ENCODE measurements around the gene RFWD3.
"Not testable (repeated sequence)": the region's sequence is repeated elsewhere in the genome, so short reads cannot be mapped to it uniquely, and the experiment has no call there.

The RFWD3 gene, protein sequence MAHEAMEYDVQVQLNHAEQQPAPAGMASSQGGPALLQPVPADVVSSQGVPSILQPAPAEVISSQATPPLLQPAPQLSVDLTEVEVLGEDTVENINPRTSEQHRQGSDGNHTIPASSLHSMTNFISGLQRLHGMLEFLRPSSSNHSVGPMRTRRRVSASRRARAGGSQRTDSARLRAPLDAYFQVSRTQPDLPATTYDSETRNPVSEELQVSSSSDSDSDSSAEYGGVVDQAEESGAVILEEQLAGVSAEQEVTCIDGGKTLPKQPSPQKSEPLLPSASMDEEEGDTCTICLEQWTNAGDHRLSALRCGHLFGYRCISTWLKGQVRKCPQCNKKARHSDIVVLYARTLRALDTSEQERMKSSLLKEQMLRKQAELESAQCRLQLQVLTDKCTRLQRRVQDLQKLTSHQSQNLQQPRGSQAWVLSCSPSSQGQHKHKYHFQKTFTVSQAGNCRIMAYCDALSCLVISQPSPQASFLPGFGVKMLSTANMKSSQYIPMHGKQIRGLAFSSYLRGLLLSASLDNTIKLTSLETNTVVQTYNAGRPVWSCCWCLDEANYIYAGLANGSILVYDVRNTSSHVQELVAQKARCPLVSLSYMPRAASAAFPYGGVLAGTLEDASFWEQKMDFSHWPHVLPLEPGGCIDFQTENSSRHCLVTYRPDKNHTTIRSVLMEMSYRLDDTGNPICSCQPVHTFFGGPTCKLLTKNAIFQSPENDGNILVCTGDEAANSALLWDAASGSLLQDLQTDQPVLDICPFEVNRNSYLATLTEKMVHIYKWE

DNA sequence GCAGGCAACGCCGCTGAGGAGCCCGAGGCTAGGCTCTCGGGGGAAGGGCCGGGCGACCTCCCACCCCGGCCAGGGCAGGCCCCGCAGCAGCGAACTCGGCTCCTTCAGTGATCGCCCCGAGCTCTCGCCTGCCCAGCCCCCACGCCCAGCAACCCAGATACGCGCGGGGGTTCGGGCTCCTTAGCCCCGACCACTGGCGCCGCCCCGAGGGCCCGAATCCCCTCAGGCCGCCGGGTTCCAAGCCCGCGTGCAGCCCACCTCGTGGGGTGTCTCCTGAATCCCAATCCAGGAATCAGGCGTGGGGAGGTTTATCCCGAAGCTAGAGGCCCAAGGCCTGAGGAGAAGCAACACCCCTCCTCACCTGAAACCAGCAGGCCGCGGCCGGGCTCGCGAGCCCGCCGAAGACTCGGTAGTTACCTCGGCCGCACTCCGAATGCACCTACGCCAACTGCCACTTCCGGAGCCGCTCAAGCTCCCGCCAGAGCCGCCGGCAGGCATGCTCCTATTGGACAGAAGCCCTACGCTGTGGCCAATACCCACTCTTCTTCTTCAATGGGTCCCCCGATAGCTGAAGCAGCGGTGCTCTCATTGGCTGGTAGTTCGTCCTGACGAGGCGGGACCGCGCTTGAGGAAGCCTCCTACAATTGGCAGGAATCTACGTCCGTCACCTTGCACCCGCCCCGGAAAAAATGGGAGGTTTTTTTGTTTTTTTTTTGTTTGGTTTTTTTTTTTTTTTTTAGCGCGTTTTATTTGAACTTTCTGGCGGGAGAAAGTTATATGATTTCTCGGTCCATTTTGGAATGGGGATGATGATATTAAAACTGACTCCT is at the start of gene RFWD3:
RFWD3 (minus strand) TSS at position 453 of the 830 bp plus-strand sequence. CDS start 5,428 bp downstream, outside the sequence.
- peak; percentile 99 for DNase-seq (ENCODE audit: low read depth)

DNA sequence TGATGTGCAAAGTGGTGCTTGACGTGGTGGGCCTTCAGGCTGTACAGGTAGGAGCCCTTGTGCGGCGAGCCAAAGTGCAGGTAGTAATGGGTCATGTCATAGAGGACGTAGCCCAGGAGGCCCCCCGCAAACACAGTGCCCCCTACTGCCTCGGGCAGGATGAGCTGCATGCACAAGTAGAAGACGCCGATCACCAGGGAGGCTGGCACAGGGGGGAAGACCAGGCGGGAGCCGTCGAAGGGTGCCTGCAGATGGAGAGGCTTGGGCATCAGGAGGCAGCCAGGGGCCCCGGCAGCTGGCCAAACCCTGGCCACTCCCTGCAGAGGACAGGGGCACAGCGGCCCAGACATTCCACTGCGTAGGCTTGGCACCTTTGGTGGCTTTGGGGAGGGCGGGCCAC is 49.7 kb upstream of the RFWD3 start:
- DNase-seq (ENCODE audit: low read depth): no peak

DNA sequence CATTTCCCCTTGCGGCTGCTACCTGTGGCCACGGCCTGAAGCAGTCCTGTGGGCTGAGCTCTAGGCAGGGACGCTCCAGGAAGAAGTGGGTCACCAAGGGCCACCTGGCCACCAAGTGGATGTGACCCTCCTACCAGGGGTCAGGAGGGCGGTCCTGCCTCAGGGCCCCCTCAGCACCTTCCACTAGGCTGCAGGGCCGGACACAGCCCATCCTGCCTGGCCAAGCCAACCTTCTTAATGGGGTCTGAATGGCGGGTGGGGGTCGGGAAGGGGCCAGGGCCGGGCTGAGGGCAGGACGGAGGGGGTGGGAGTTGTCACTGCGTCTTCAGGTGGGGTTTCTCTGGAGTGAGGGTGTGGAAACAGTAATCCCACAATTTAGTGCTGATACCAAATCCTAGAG is 47.2 kb upstream of the RFWD3 start:
- no peak for DNase-seq (ENCODE audit: low read depth)

DNA sequence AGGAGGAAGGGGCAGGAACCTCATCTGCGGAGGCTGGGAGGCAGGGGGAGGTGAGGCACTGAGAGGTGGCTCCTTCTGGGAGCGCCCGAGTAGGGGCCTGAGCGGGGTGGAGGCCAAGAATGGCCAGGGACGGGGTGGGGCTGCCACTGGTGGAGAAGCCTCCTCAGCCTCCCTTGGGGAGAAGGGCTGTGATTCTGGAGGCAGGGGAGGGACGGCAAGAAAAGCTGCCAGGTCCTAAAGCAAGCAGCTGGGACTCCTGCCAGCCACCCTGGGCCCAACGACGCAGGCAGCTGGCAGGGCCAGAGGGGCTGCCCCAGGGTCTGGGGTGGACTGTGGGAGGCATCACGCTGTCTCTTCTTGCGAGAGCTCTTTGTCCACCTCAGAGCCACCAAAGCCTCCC is 46.6 kb upstream of the RFWD3 start:
- no peak for DNase-seq (ENCODE audit: low read depth)

DNA sequence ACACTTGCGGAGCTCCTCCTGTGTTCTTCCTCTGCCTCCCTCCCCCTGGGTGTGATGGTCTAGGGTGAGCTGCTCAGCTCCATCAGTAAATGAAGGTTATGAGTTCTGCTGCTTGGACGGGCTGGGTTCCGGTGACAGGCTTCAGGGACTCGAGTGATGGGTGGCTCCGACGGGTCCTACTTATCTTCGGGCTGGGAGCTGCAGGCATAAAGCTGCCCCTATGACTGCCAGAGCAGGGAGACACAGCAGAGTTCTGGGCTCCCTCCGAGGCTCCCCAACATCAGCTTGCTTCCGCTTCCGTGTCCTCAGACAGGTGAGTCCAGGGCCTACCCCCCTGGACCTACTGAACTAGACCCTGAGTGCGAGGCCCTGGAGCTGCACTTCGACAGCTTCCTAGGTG is 45.3 kb upstream of the RFWD3 start:
- no peak for DNase-seq (ENCODE audit: low read depth)

DNA sequence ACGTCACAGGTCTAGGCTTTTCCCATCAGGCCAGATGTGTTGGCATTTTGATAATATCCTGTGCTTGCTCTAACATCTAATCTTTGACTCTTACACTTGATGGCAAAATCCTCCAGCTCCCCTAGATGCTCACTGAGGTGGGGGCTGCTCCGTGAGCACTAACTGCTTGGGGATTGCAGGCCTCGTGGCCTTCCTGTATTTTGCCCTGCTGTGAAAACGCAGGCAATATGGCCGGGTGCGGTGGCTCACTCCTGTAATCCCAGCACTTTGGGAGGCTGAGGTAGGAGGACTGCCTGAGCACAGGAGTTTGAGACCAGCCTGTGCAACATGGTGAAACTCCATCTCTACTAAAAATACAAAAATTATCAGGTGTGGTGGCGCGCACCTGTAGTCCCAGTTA is 43.7 kb upstream of the RFWD3 start:
- DNase-seq (ENCODE audit: low read depth): no peak

DNA sequence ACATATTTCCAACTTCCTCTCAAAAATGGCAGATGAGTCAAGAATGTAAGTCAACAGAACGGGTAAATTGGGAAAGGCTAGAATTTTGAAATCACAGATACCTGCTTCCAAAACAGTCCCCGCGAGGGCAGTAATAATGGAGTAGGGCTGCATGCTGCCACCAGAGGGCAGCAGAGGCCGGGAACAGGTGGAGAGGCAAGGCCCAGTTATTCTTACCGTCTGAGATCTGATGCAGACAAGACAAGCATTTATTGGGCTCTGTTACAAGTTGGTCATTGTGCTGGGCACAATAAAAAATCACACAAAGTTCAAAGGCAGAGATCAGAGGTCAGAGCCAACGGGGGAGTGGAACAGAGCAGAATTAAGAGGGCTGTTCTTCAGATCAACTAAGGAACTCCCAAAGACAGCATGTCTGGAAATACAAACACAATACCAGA is 42.8 kb upstream of the RFWD3 start:
- peak; percentile 70 for DNase-seq (ENCODE audit: low read depth)

DNA sequence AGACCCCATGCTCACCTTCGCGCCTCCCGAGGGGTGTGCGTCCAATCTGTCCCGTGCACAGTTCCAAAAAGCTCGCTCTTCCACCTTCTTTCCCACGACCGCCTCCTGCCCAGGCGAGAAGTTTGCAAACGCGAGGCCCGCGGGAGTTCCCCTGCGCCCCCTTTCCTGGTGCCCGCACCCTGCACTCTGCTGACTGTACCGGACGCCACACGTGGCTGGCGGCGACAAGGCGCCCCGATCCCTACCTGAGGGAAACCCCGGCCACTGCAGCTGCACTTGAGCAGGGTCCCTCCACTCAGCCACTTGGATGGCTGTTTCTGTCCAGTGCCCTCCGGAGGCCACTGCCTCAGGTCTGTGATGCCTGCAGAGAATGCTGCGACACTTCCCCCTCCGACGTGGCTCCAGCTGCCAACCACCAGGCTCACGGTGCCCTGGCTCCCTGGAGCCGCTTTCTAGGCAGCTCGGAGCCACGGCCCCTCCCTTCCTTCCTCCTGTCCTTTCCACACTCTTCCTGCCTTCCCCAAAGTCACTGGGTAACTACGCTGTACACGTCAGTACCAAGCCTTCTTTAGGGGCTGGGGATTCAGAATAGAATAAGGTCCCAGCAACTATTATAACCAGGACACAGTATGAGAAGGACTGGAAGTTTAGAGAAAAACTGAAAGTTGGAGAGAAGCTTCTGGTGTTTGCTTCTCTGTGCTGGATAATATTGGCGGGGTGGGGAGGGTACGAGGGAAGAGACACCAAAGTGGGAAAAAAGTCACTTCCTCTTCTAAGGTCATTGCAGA is 34.0 kb upstream of the RFWD3 start, which contains the start of gene MLKL:
MLKL (minus strand) TSS at position 425 of the 788 bp plus-strand sequence. CDS start 5,105 bp downstream, outside the sequence.
- peak; percentile 71 for DNase-seq (ENCODE audit: low read depth)

DNA sequence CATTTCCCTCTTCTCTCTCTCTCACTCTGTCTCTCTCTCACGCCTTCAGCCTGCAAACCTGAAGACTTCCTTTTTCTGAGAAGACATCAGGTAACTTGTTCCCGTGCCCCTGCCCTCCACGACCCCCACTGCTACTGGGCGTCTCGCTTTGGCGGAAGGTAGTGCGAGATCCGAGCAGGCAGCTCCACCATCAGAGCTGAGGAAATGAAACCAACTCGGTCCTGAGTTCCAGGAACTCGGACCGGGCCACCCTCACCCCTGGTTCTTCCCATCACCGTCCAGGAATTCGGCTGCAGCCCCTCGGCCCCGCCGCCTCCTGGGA is 33.4 kb upstream of the RFWD3 start:
- no peak for DNase-seq (ENCODE audit: low read depth)

DNA sequence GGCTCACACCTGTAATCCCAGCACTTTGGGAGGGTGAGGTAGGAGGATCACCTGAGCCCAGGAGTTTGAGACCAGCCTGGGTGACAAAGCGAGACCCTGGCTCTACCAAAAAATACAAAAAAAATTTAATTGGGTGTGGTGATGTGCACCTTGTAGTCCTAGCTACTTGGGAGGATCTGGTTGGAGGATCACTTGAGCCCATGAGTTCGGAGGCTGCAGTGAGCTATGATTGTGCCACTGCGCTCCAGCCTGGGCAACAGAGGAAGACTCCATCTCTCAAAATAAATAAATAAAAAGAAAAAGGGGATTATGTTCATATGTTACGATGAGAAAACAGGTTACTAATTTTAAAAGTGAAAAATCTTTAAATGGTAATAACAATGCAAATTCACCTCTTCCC is 33.0 kb upstream of the RFWD3 start:
- no peak for DNase-seq (ENCODE audit: low read depth)

DNA sequence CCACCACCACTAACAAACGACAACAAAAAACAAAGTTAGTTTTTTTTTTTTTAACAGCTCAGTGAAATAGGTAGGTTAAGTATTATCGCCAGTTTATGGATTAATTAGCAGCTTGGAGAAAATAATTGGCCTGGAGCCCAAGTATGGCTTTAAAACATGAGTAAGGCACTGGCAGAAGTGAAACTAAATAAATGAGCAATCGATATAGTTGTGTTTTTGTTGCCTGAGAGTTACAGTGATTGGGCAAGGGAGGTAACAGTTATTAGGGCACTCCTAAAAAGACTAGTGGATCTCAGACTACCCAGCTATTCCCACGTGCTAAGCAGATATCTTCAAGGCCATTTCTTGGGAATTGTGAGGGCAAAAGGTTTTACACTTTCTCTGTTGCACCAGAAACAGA is 31.5 kb upstream of the RFWD3 start:
- no peak for DNase-seq (ENCODE audit: low read depth)

DNA sequence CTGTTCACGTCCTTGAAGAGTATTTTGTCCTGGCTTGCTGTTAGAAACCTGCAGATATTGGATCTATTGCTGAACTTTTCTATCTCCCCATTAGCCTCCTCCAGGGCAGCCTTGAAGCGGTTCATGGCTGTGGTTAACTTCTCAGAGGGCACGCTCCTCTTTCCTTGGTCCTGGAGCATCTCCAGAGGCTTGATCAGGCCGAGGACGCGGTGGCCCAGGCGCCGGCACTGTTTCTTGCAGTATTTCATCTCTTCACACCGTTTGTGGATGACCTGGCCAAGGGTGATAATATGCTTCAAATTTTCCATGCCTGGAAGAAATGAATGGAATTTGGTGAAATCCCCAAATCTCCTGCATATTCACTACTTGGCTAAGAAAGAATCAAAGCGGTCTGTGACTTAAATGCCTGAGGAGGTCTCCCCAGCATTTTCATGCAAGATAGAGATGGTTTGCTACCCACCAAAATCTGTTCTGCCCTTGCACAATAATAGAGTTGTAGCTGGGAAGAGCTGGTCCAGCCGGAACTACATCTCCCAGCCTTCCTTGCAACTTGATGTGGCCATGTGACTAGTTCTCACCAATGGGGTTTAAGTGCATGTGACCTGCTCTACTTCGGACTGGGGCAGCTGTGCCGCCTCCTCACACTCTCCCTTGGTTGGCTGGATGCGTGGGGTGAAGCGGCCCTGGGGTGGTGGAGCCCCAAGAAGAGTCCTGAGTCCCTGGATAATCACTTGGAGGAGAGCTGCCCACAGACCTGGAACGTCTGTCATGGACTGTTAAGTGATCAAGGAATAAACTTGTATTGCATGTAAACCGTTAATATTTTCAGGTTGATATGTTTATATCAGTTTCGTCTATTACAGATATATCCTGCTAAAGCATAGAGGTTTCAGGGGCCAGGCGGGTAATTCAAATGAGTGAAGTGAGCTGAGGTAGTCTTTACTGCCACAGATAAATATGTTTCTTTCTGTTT is 29.1 kb upstream of the RFWD3 start:
- peak; percentile 68 for DNase-seq (ENCODE audit: low read depth)

DNA sequence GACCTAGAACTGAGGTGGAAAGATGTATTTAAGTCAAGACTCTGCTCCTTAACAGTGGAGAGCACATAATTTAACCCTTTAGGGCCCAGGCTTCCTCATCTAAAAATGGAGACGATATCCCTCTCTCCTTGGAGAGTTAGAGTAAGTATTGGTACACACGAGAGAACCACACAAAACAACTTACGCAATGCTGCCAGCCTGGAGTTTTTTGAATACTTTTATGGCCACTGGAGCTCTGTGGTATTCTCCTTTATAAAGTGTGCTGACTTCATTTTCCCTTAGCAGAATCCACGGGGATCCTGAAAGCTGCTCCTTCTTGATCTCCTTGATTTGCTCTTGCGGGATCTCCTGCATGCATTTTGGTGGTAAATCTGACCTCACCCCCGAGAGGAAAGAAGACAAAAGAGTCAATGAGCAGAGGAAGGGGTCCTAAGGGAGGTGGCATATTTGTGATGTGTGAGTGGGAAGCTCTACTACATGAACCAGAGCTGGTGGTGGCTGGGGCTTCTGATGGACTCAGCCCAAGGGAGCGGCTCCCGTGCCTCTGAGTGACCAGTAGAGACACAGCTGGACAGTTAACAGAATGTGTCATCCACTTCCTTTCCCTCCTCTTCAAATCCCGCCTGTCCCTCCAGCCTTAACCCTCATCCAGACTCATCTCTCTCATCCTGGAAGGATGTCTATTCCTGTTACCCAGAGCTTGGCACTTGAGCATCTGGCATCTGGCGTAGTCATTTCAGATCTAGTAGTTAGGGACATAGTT is 24.6 kb upstream of the RFWD3 start:
- DNase-seq (ENCODE audit: low read depth): no peak

DNA sequence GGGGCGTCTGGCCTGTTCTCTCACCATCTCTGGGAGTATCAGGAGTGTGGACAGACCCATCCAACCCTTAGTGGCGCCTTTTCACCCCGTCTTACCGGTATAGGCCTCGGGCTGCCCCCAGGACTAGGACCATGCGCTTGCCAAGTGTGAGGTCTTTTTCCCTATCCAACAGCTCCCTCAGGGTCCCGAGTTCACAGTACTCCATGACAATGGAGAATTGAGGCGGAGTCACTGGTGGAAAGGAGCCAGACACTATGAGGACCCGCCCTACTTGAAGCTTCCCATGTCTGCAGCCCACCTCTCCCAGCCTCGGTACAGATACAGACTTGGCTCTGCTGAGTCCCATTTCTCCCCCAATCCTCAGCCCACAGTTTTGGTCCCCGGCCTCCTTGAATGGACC is 15.9 kb upstream of the RFWD3 start:
- DNase-seq (ENCODE audit: low read depth): no peak

DNA sequence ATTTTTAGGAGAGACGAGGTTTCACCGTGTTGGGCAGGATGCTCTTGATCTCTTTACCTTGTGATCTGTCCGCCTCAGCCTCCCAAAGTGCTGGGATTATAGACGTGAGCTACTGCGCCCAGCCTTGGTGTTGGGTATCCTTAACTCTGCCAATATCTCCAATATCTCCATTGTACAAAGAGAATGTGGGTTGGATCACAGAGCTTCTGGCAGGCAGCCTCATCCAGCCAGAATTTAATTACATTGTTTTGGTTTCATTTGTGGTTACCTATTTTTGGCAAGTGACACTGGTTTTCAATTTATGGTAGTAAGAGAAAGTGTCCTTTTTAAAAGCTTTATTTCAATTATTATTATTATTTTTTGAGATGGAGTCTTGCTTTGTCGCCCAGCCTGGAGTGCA is 14.0 kb upstream of the RFWD3 start:
- DNase-seq (ENCODE audit: low read depth): no peak

DNA sequence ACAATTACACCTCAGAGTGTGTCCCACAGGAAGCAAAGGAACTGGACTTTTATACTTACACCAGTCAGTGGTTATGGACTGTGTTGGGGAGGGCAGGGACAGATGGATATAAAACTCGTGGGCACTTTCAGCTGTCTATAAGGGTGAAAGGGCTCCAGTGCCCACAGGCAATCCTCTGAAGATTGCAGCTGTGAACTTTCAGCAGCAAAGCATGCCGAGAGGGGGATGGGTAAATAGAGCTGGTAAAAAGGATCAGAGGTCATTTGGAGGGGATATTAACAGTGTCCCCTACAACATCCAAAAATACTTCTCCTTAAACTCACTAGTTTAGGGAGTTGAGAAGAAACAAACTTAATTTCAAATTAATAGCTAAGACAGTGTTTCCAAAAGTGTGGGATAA is 13.3 kb upstream of the RFWD3 start:
- DNase-seq (ENCODE audit: low read depth): no peak

DNA sequence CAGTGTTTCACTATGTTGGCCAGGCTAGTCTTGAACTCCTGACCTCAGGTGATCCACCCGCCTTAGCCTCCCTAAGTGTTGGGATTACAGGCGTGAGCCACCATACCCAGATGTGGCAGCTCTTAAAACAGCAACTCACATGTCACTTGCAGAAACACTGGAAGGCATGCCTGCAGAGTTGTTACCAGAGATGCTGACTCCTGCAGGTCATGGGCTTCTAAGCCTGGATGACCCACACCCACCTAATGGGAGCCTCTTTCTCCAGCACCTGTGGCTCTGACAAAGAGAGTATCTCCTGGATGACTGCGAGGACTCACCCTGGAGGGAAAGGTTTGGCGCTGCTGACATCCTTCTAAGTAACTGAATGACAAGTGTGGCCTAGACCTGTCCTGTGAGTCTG is 11.2 kb upstream of the RFWD3 start:
- no peak for DNase-seq (ENCODE audit: low read depth)

DNA sequence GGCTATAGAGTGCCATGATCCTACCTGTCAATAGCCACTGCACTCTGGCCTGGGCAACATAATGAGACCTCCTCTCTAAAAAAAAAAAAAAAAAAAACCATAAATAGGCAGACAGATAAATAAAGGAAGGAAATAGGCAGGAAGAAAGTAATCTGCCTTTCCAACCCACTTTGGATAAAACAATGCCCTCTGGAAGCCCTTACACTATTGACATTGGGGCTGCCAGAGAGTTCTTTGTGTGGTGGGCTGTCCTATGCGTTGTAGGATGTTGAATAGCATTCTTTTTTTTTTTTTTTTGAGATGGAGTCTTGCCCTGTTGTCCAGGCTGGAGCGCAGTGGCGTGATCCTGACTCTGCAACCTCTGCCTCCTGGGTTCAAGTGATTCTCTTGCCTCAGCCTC is 7.2 kb upstream of the RFWD3 start:
- no peak for DNase-seq (ENCODE audit: low read depth)

DNA sequence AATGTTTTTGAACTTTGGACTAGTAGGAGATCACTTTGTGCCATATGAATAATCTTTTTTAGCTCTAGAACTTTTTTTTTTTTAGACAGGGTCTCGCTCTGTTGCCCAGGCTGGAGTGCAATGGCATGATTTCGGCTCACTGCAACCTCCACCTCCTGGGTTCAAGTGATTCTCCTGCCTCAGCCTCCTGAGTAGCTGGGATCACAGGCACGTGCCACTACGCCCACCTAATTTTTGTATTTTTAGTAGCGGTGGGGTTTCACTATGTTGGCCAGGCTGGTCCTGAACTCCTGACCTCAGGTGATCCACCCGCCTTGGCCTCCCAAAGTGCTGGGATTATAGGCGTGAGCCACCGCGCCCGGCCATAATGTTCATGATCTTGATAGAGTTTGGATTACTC is 2.2 kb upstream of the RFWD3 start:
- DNase-seq (ENCODE audit: low read depth): not testable (repeated sequence)

DNA sequence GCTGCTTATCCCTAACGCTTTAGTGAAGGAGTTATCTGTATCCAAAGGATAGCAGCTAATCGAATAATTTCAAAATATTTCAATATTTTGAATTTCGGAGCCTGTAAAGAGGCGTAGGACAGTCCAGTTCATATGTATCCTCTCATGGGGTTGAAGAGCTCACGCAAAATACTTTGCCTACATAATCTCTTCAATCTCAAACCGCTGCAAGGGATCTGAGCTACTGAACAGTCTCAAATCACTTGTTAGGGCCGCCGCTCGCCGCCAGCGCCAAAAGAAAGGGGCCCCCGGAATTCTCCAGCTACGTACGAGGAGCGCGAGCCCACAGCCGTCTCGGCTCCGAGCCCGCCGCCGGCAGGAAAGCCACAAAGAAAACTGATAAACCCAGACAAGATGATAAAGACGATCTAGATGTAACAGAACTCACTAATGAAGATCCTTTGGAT is 601 bp upstream of the RFWD3 start:
- DNase-seq (ENCODE audit: low read depth): no peak
